IMR-90 (cell line): ENCODE data around the gene HOXB2. TPM values are rescaled to one million over a fixed set of nuclear protein-coding genes. Genes with fewer than 3 reads are reported as not detected.

Source experiments
- ATAC-seq: fragments of 200-7000 bp; cut with Tn5 transposase; 2 replicates; pipeline ENCODE4 v1.9.1; 2020; ENCODE audit warnings: low read depth, mild to moderate bottlenecking, moderate library complexity
- BruUV-seq: library from RNA; stranded (reverse); fragments of 400-500 nt; replicated peaks from 2 replicates; lab custom pipeline; 2021; lab: Mats Ljungman, UMichigan
- CTCF ChIA-PET: fragments of 300-600 bp; formaldehyde crosslinking; extraction: SDS; loops from one replicate; lab custom pipeline; 2021; ENCODE audit warnings: antibody characterized with exemption; lab: Yijun Ruan, JAX
- POLR2A ChIA-PET: fragments of 300-600 bp; sonication (Branson Sonifier 250); formaldehyde crosslinking; loops from one replicate; lab custom pipeline; 2022; ENCODE audit warnings: antibody characterized with exemption; ENCODE audit not compliant: unreplicated experiment; lab: Charles Lee
- DNase-seq: peaks from one replicate; pipeline ENCODE4 v3.0.0; 2013
- H2AFZ ChIP-seq: replicated peaks from 2 replicates; pipeline ENCODE3; 2013; ENCODE audit warnings: low read length, mild to moderate bottlenecking; ENCODE audit not compliant: poor library complexity
- H2AK5ac ChIP-seq: 2 replicates; pipeline ENCODE4 v1.6.1; 2013; ENCODE audit warnings: low read depth, low read length, inconsistent platforms
- H2AK9ac ChIP-seq: replicated peaks from 2 replicates; pipeline ENCODE3; 2013; ENCODE audit warnings: mild to moderate bottlenecking, low read depth, low read length, moderate library complexity; ENCODE audit not compliant: poor library complexity
- H2BK120ac ChIP-seq: 2 replicates; pipeline ENCODE4 v1.6.1; 2013; ENCODE audit warnings: low read depth, low read length, inconsistent platforms
- H2BK15ac ChIP-seq: 3 replicates; pipeline ENCODE4 v1.6.1; 2013; ENCODE audit warnings: low read depth, low read length, inconsistent platforms
- H2BK20ac ChIP-seq: 2 replicates; pipeline ENCODE4 v1.6.1; 2013; ENCODE audit warnings: low read depth, mild to moderate bottlenecking, inconsistent platforms, low read length, moderate library complexity
- H2BK5ac ChIP-seq: 2 replicates; pipeline ENCODE4 v1.6.1; 2013; ENCODE audit warnings: mild to moderate bottlenecking, low read depth, low read length, inconsistent platforms; ENCODE audit not compliant: poor library complexity, severe bottlenecking
- H3K14ac ChIP-seq: replicated peaks from 2 replicates; pipeline ENCODE4 v1.6.1; 2013; ENCODE audit warnings: low read depth, low read length, inconsistent platforms
- H3K18ac ChIP-seq: 2 replicates; pipeline ENCODE4 v1.6.1; 2013; ENCODE audit warnings: low read depth, low read length, control low read depth
- H3K23ac ChIP-seq: 2 replicates; pipeline ENCODE4 v1.6.1; 2013; ENCODE audit warnings: low read depth, low read length, inconsistent platforms
- H3K27ac ChIP-seq: 2 replicates; pipeline ENCODE4 v1.5.1; 2013; ENCODE audit warnings: mild to moderate bottlenecking, control low read depth, low read length; ENCODE audit not compliant: insufficient read depth
- H3K27me3 ChIP-seq: 2 replicates; pipeline ENCODE4 v1.6.1; 2013; ENCODE audit warnings: low read length; ENCODE audit not compliant: control insufficient read depth, insufficient read depth
- H3K36me3 ChIP-seq: 2 replicates; pipeline ENCODE4 v1.6.1; 2013; ENCODE audit warnings: low read length, mixed read lengths; ENCODE audit not compliant: control insufficient read depth, insufficient read depth
- H3K4ac ChIP-seq: 2 replicates; pipeline ENCODE4 v1.6.1; 2013; ENCODE audit warnings: low read depth, low read length, inconsistent platforms
- H3K4me1 ChIP-seq: 2 replicates; pipeline ENCODE4 v1.6.1; 2013; ENCODE audit warnings: low read length, mixed read lengths; ENCODE audit not compliant: control insufficient read depth, insufficient read depth
- H3K4me2 ChIP-seq: 2 replicates; pipeline ENCODE4 v1.6.1; 2013; ENCODE audit warnings: low read depth, mild to moderate bottlenecking, control low read depth, low read length, moderate library complexity
- H3K4me3 ChIP-seq: 2 replicates; pipeline ENCODE4 v1.5.1; 2013; ENCODE audit warnings: low read depth, mild to moderate bottlenecking, control low read depth, low read length, moderate library complexity; ENCODE audit not compliant: insufficient read depth
- H3K56ac ChIP-seq: 2 replicates; pipeline ENCODE4 v1.6.1; 2013; ENCODE audit warnings: low read length, inconsistent platforms; ENCODE audit not compliant: insufficient read depth; ENCODE audit errors: extremely low read depth
- H3K79me1 ChIP-seq, 2 experiments: 2 replicates each; pipeline ENCODE4 v1.6.1; 2013; ENCODE audit warnings: low read length in 2 of 2, inconsistent platforms in 1 of 2, low read depth in 1 of 2
- H3K9ac ChIP-seq: 2 replicates; pipeline ENCODE4 v1.6.1; 2013; ENCODE audit warnings: low read depth, low read length, control low read depth
- H3K9me1 ChIP-seq: 2 replicates; pipeline ENCODE4 v1.6.1; 2013; ENCODE audit warnings: low read length, inconsistent platforms; ENCODE audit not compliant: insufficient read depth
- H3K9me3 ChIP-seq: 2 replicates; pipeline ENCODE4 v1.6.1; 2013; ENCODE audit warnings: low read length; ENCODE audit not compliant: control insufficient read depth, insufficient read depth
- H4K20me1 ChIP-seq: 2 replicates; pipeline ENCODE4 v1.6.1; 2013; ENCODE audit warnings: low read length, inconsistent platforms; ENCODE audit not compliant: insufficient read depth
- H4K5ac ChIP-seq: 2 replicates; pipeline ENCODE4 v1.6.1; 2013; ENCODE audit warnings: mild to moderate bottlenecking, low read depth, low read length, control low read depth
- H4K8ac ChIP-seq, 2 experiments: 2 replicates each; pipeline ENCODE4 v1.6.1; 2013; ENCODE audit warnings: low read depth in 2 of 2, low read length in 2 of 2, control low read depth in 1 of 2, inconsistent platforms in 1 of 2
- H4K91ac ChIP-seq: 2 replicates; pipeline ENCODE4 v1.6.1; 2013; ENCODE audit warnings: low read depth, low read length, inconsistent platforms; ENCODE audit not compliant: insufficient read depth
- FOS ChIP-seq: fragments of 150-350 bp; IDR thresholded peaks from 2 replicates; pipeline ENCODE4 v1.6.1; 2016; ENCODE audit warnings: low read depth, low read length
- NFE2L2 ChIP-seq: fragments of 150-350 bp; IDR thresholded peaks from 2 replicates; pipeline ENCODE4 v1.6.1; 2016; ENCODE audit warnings: low read depth, mild to moderate bottlenecking, low read length
- RCOR1 ChIP-seq: IDR thresholded peaks from 2 replicates; pipeline ENCODE4 v1.6.1; 2012; ENCODE audit warnings: mild to moderate bottlenecking, low read length, improper control_type of control experiment; ENCODE audit not compliant: insufficient replicate concordance
- WGBS, 2 experiments: methylation state at CpG; one replicate each; pipeline versions ENCODE4 v1.1.5 to v1.1.7; 2013; ENCODE audit warnings: missing lambda C conversion rate in 2 of 2; ENCODE audit not compliant: insufficient read length in 1 of 2; ENCODE audit errors: extremely low coverage in 2 of 2; 5-methylcytosine and 5-hydroxymethylcytosine counted together
- dilution Hi-C: fragments of 300-500 bp; cut with HindIII; formaldehyde crosslinking; loops from one replicate; pipeline ENCODE4 v1.14.3; 2018; ENCODE audit warnings: low sequenced_read_pairs; ENCODE audit not compliant: unreplicated experiment
- in situ Hi-C: fragments of 300-500 bp; cut with MboI; formaldehyde crosslinking; loops from 3 replicates; pipeline ENCODE4 v1.14.3; 2019; ENCODE audit warnings: low sequenced_read_pairs, inconsistent platforms, mixed read lengths
- intact Hi-C: fragments of 100-400 bp; cut with micrococcal nuclease; formaldehyde crosslinking; loops from 2 replicates; pipeline ENCODE4 v1.10.0; 2022
- polyA plus RNA-seq, 3 experiments: library from polyadenylated mRNA; depleted of rRNA; stranded (reverse); fragments of >200 nt; gene quantifications; 2 replicates each; pipeline ENCODE4 v1.2.3, GENCODE V29; 2012; ENCODE audit warnings: low replicate concordance in 1 of 3
- total RNA-seq: library from RNA; depleted of rRNA; stranded (reverse); fragments of >200 nt; gene quantifications from 2 replicates; pipeline ENCODE4 v1.2.3, GENCODE V29; 2012

Gene HOXB2
- total and polyA plus RNA-seq, 2 of the 4 experiments (the other 2 are of a cell fraction): 2.7 to 29.9 TPM

GRCh38 chr17:48513097-48513496, 31.8 kb downstream of the HOXB2 start:
- POLR2A ChIA-PET: no interaction called here
- Histone ChIP-seq H3K56ac (no peak overlapping the region), H3K9ac (no peak overlapping the region), H3K9me1 (no peaks in the 10 kb centered on the region; the same call in 1 of the 2 replicates), H3K23ac (no peak overlapping the region), H2AK5ac (no peak overlapping the region), H2BK15ac (no peak overlapping the region), H4K91ac (no peak overlapping the region), H3K4me3 (no peak overlapping the region), H3K36me3 (no peaks in the 10 kb centered on the region), H3K14ac (no peak overlapping the region), H3K79me1 (no peaks in the 10 kb centered on the region), H2AFZ (no peak overlapping the region), H3K27ac (no peak overlapping the region), H2BK20ac (no peak overlapping the region), H3K18ac (no peak overlapping the region), H3K4me2 (no peak overlapping the region), H3K4ac (no peak overlapping the region), H4K20me1 (no peaks in the 10 kb centered on the region), H3K27me3 (peaks cover 37% of the 10 kb centered on the region), H4K5ac (no peak overlapping the region), H2BK5ac (no peak overlapping the region), H2AK9ac (no peak overlapping the region), H3K4me1 (0 out of 2 replicates have a peak, but pooled peaks cover 2% of the 10 kb centered on the region), H3K9me3 (no peaks in the 10 kb centered on the region), H4K8ac (no peak overlapping the region), H2BK120ac (no peak overlapping the region)
- intact Hi-C loops: no loop called here
- no peak for DNase-seq
- TF ChIP-seq NFE2L2 (no peak), FOS (no peak), RCOR1 (no peak)
- in situ Hi-C loops: no loop called here
- CTCF ChIA-PET: no interaction called here
- ATAC-seq: no peak
- no TSS peak for BruUV-seq
- dilution Hi-C loops: no loop called here
- WGBS, 2 experiments: no CpG with 5 or more reads among the region's 7 CpGs
